Measurements from ENCODE around the gene COL9A3.

The COL9A3 gene

DNA sequence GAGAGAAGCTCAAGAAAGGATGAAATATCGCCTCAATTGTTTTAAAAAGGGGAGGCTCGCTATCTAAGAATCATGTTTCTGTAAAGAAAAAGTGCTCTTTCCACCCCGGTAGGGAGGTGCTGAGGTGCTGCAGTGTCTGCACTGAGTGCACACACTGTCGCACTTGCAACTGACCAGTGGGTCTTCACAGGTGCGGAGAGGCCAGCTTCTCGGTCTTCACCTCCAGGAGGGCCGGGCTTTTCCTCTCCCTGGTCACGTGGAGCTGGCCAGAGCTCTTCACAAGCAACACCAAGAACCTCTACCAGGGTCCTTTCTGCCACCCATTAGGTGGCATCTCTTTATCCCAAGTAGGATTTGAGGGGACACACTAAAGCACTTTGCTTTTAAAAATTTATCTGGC is 72.6 kb downstream of the COL9A3 start:
- TF ChIP-seq, protein P1, sequence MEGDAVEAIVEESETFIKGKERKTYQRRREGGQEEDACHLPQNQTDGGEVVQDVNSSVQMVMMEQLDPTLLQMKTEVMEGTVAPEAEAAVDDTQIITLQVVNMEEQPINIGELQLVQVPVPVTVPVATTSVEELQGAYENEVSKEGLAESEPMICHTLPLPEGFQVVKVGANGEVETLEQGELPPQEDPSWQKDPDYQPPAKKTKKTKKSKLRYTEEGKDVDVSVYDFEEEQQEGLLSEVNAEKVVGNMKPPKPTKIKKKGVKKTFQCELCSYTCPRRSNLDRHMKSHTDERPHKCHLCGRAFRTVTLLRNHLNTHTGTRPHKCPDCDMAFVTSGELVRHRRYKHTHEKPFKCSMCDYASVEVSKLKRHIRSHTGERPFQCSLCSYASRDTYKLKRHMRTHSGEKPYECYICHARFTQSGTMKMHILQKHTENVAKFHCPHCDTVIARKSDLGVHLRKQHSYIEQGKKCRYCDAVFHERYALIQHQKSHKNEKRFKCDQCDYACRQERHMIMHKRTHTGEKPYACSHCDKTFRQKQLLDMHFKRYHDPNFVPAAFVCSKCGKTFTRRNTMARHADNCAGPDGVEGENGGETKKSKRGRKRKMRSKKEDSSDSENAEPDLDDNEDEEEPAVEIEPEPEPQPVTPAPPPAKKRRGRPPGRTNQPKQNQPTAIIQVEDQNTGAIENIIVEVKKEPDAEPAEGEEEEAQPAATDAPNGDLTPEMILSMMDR (IDR thresholded peaks at IDR 0.05; ENCODE audit: insufficient read depth, low read depth, low read length, missing control alignments): no peak
- no peak overlapping the region for H3K4me3 ChIP-seq (ENCODE audit: low read length)
- DNase-seq (ENCODE audit: low read depth): no peak

DNA sequence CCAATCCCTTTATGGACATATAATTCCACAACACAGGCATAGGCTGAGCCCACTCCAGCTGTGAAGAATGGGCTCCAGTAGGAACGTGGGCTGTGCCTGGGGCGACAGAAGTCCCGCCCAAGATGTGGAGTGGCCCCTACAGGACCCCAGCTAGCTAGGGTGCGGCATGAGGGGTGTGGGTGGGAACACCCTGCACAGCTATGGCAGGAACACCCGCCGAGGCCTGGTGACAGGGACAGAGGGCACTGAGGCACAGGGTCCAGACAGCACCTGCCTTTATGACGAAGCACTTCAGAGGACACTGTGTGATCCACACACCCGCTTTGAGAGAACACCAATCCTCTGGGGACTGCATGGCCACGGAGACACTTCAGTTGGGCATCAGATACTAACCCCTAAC is 73.0 kb downstream of the COL9A3 start:
- TF ChIP-seq, protein P1 (IDR thresholded peaks at IDR 0.05; ENCODE audit: insufficient read depth, low read depth, low read length, missing control alignments): no peak
- DNase-seq (ENCODE audit: low read depth): no peak

DNA sequence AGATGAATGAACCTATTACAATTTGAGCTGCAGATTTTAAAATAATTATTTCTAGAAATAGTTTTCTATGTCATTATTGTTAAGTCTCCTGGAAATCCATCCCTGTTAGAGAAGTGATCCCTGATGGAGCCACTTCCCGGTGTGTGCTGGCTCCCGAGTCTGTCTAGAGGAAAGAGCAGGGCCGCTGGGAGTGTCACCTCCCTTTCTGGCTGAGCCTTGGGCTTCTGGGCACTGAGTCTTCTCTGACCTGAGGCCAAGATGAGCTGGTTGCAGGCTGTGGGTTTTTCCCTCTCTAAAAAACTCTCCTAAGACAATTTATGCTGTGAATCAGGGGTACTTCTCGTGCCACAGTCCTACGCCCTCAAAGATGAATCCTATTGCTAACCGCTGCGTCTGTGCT is 73.6 kb downstream of the COL9A3 start:
- DNase-seq (ENCODE audit: low read depth): no peak
- TF ChIP-seq, protein P1 (IDR thresholded peaks at IDR 0.05; ENCODE audit: insufficient read depth, low read depth, low read length, missing control alignments): no peak
- no peak overlapping the region for H3K4me3 ChIP-seq (ENCODE audit: low read length)

More for the DNA sequence above, 73.0 kb downstream of the COL9A3 start:
- no peak overlapping the region for H3K4me3 ChIP-seq (ENCODE audit: low read length)
